HTERT RPE-1 (cell line): ENCODE data around the gene MORF4L2.

Experiments
- in situ Hi-C: fragments of 300-500 bp; cut with MboI; formaldehyde crosslinking; loops from 4 replicates; pipeline ENCODE4 v1.14.3; 2020; ENCODE audit warnings: low sequenced_read_pairs

The MORF4L2 gene

DNA sequence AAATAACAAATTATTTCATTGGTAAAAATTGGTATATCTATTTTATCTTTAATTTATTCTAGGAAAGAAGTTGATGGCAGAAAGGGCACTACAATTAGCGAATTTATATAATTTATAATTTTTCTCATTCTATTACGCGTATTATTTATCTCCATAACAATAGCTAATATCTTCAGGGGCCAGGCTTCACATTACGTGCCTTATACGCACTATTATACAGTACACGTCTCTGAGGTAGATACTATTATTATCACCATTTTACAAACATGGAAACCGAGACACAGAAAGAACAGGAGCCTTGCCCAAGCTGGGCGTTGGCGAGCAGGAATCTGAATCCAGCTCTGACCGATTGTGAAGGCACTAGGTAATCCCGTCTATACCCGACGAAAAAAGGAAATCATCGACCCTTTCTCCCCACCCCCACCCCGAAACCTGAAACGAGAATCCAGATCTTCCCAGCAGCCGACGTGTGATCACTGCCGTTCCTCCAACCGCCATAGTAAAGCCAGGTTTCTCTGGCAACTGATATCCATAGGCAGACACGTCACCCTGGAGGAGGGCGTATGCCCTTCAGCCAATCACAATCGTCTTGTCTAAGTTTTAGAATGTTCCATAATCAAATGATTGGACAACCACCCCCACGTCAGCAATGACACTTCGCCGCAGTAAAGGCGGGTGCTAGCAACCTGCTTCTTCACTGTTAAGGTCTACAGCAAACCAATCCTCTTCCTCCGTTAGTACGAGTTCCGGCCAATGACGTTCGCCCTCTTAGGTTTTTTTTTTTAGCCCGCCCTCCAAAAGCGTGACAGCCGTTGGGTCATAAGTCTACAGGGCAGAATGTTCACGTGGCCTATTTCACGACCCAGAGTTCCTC lies at the start of gene MORF4L2:
TSS of gene MORF4L2 (minus strand) at position 501 of the 874 bp plus-strand sequence. CDS start 9,672 bp downstream, outside the sequence.
- in situ Hi-C loops = no loop called here

GRCh38 chrX:103734125-103734760 lies 47.7 kb upstream of the MORF4L2 start:
- in situ Hi-C loops = no loop called here

DNA sequence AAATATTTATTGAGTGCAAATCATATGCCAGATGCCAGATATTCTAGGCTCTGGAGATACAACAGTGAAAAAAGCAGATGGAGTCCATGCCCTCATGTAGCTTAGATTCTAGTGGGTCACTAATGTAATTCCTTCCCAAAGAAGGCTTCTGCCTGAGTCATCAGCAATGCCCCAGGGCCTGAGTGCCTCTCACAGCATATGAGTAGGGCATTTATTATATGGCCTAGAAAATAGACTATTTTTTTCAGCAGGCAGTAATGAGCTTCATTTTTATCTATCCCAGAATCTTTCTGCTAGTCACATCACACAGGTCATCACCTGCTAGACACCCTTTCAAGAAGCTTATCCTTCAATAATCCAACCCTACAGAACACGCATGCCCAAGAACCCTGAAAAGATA lies 46.5 kb upstream of the MORF4L2 start:
- in situ Hi-C loops = no loop called here

DNA sequence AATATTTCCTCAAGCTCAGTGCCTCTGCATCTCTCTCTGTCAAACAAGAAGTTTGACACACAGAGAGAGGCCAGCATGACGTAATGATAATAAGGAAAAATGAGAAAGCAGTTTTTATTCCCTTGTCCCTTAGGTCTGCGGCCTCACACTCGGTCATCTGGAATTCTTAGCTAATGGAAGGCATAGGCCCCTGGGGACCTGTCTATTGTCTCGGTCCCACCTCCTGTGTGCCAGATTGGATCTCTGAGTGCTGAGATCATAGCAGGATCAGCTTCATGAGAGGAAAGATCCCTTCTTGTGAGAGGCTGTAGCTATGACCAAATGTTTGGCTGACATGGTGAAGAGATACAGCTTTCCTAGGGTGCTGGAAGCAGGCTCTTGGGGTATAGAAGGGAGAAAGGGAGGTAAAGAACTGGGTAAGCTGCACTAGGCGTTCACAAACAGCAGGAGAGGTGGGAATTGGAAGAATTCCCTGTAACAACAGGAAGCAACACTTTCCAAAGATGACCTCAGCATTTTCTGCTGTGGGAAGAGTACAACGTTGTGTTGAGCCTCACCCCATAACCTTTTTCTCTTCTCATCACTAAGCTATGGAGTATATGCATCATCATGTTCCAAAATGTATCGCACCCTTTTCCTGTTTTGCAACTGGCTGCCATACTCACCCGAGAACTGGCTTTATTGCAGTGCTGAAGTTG lies 44.4 kb upstream of the MORF4L2 start:
- in situ Hi-C loops = no loop called here

- in situ Hi-C loops = no loop called here
Measured at GRCh38 chrX:103730147-103730795, 43.8 kb upstream of the MORF4L2 start.

DNA sequence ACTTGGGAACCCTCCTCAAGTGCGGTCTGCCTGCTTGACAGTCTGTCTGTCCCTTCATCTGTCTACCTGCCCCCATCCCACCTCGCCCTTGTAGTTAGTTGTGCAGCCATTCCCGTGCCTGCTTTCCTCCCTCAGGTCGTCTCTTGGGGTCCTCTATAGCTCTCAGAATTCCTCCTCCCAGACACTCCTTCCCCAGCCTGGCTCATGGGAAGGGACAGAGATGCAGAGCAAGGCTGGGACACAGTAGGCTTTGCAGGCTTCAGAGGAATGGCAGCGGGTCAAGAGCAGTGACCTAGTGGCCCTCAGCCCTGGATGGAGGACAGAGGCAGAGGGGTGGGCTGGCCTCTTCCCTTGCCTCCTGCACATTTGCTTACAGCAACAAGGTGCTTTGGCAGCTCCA lies 42.5 kb upstream of the MORF4L2 start:
- in situ Hi-C loops = no loop called here

DNA sequence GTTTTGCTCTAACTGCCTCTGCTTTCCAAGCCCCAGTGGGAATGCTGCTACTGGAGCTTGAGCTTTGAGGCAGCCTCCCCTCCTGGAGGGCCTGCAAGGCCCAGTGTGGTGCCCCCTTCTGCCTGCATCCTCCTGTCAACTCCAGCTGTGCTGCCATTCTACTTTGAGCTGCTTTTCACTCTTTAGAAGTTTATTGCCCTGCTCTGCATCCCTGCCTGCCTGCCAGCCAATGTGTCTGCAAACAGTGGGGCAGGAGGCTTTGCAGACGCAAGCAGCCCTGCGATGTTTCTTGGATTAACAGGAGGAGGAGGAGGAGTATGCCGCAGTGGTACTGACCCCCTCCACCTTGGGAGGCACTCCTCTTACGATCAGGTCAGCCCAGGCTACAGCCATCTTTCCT lies 40.6 kb upstream of the MORF4L2 start:
- in situ Hi-C loops = no loop called here

- in situ Hi-C loops = no loop called here
Measured at GRCh38 chrX:103726477-103726876, 40.0 kb upstream of the MORF4L2 start.

DNA sequence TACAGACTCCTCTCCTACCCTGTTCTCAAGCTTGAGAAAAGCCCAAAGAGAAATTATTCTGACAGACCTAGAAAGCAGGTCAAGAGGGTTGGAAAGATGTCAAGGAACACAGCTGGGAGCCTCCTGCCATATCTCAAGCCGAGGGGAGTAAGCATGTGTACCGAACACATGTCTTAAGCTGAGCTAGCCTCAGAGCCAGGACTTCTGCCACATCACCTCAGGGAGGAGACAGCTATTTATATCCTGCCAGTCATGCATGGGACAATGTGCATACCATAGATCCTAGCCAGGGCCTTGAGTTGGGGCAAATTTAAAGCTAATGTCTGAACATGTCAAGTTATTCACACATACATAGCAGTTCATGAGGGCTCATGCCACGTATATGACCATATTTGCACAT lies 36.0 kb upstream of the MORF4L2 start:
- in situ Hi-C loops = no loop called here

DNA sequence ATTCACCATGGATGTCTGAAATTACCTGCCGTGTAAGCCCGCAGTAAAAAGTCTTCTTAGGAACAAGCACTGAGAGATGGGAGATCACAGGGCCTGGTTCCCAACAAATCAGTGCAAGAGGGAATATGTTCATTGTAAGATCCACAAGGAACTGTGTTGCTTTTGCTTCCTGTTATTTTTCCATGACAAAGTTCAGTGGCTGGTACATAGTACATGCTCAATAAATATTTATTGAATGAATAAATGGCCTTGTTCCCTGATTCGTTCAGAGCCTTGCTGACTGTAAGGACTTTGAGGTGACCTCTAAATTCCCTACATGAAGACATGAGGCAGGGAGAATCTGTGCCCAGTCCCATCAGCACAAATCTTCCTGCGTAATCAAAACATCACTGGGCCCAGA lies 31.6 kb upstream of the MORF4L2 start:
- in situ Hi-C loops = no loop called here

DNA sequence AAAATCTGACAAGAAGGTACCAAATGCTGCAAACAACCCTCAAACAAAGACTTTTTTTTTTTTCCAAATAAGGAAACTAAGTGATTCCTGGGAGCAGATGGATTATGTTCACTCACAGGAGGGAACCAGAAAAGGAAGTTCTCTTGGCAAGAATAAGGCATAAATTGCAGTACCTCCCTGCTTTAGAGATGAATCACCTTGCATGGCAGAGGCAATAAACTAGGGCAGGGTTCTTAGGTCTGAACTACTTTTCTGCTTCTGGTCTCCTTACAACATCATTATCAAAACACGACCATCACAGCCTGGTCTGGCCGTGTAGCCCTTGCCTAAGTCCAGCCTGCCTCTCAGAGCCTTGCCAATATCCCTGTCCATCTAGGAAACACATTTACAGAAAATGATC lies 30.5 kb upstream of the MORF4L2 start:
- in situ Hi-C loops = no loop called here

DNA sequence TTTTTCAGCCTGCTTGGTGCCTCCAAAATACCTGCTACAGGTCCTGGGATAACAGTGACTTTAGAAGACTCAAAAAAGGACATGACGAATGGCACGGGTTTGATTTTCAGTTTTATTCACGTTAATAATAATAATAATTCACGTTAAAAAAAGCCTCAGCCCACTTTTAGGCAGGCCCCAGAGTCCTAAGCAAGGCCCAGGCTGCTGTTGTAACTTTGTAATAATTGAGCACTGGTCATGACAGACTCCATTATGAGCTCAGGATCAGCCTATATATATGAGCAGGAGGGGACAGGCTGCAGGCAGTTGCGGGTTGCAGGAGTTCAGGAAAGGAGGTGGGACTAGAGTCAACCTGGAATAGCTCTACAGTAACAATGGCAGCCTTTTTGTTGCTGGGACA lies 24.1 kb upstream of the MORF4L2 start, which contains the start of gene TMEM31:
TSS of gene TMEM31 (plus strand) at position 301 of the 400 bp plus-strand sequence. CDS start 1,350 bp downstream, outside the sequence.
- in situ Hi-C loops = no loop called here

GRCh38 chrX:103704863-103705262 lies 18.4 kb upstream of the MORF4L2 start:
- in situ Hi-C loops = no loop called here

DNA sequence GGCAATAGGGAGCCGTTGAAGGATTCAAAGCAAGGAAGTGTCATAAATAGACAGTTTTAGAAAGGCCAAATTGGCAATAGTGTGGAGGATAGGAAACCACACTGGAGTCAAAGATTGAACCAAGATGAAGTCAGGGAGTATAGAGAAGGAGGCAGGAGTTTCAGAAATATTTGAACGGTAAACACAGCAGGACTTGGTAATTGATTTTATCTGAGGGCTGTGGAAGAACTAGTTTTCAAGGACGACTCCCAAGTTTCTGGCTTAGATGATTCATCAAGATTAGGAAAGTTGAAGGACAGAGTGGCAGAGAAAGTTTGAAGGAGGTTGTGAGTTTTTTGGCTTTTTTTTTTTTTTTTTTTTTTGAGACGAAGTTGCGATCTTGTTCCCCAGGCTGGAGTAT lies 12.7 kb upstream of the MORF4L2 start:
- in situ Hi-C loops = no loop called here

GRCh38 chrX:103697687-103698086 lies 11.2 kb upstream of the MORF4L2 start:
- in situ Hi-C loops = no loop called here

GRCh38 chrX:103691059-103691458 lies 4.6 kb upstream of the MORF4L2 start:
- in situ Hi-C loops = no loop called here

- in situ Hi-C loops = no loop called here
Measured at GRCh38 chrX:103688946-103689345, 2.4 kb upstream of the MORF4L2 start.

DNA sequence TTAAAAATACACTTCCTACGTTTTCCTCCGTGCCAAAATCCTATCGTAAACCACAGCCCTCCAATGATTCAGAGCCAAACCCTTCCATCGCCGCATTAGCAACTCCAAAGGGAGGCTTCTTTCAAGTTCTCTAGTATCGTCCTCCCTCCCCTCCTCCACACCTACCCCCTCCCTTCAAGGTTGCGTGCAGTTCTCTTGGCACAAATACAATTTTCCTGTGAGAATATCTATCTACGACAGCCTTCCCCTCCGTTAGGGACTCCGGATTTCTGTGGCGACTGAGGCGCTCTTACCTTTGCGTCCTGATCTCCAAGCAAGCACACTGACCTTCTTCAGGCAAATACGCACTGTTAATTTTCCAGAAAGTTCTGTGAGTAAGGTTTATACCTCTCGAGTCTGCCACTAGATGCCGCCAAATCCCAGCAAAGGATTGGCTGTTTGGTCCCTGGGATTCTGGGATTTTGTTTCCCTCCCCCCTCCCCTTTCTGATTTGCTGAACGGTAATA lies 1.2 kb upstream of the MORF4L2 start:
- in situ Hi-C loops = no loop called here

- in situ Hi-C loops = no loop called here
Measured at GRCh38 chrX:103687073-103687695, 685 bp upstream of the MORF4L2 start.

GRCh38 chrX:103685396-103685795 lies 1.1 kb downstream of the MORF4L2 start:
- in situ Hi-C loops = no loop called here
